ENCODE measurements around the gene AAK1.
"Not testable (repeated sequence)": the region's sequence is repeated elsewhere in the genome, so short reads cannot be mapped to it uniquely, and the experiment has no call there.

Gene AAK1

GRCh38 chr2:69643602-69644505, at the start of gene AAK1:
Gene AAK1, minus strand, starts transcription at chr2:69643739. Its CDS starts 699 bp downstream, at chr2:69643040.
- DNase-seq (ENCODE audit: low spot score) = peak; percentile 89

DNA sequence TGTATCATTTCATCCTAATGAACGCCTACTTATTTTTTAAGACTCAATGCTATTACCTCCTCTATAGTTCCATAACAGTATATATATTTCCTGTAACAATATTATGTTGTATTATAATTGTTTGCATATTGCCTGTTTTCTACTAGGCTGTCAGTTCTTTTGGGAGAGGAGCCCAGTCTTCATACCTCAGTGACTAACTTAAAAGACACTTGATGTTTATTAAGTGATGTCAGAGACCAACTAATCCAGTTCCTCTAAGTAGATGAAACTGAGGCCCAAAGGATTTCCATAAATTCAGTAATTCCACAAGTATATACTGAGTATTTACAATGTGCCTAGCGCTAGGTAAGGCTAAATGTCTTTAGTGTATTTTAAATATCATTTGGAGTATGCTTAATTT, 48.9 kb upstream of the AAK1 start:
- DNase-seq (ENCODE audit: low spot score) = peak; percentile 50

DNA sequence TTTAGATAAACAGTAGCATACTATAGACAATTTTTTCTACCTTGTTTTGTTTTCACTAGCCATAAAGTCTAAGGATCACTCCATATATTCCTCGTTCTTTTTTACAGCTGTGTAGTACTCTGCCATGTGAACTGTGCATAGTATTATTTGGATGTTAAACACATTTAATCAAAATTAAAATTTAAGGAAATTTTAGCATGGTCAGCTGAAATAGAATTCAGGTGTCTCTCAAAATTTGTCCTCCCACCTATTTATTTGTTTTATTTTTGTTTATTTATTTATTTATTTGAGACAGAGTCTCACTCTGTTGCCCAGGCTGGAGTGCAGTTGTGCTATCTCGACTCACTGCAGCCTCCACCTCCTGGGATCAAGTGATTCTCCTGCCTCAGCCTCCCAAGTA, 46.4 kb upstream of the AAK1 start:
- no peak for DNase-seq (ENCODE audit: low spot score)

DNA sequence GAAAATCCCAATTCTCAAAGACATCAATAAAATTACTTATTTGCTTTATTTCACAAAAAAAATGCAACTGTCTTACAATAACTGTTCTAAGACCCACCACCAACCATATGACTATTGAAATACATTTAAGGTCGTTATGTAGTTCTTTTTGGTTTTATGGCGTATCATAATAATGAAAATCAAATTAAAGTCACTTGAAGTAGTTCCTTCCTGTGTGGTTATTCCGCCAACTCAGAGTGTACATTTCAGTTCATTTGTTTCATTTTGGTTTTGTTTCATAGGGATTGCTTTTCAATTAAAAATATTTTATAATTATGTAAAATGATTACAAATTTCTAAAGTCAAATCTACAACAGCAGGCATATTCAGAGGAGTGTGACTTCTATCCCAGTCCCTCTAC, 45.9 kb upstream of the AAK1 start:
- no peak for DNase-seq (ENCODE audit: low spot score)

DNA sequence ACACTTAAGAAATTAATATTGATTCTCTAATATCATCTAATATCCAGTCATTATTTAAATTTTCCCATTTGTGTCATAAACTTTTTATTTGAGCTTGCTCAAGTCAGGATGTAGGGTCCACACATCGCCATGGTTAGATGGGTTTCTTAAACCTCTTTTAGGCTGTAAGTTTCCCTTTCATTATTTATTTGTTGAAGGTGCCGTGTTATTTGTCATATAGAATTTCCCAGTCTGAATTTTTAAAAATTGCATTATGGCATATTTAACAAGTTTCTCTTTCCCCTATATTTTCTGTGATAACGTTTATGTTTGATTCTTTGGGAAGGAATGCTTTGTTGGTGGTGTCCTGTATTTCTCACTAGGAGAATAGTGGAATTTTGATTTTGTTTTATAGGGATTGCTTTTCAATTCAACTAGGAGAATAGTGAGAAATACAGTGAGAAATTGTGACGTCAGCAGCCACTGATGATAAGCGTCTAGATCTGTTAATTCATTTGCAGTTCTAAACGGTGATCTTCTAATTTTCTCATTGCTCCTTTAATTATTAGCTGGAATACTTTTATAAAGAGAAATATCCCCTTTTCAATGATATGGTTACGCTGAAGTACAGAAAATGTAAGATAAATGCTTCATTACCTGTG, 44.6 kb upstream of the AAK1 start:
- no peak for DNase-seq (ENCODE audit: low spot score)

- no peak for DNase-seq (ENCODE audit: low spot score)
Observed at GRCh38 chr2:69686813-69687212, 43.3 kb upstream of the AAK1 start.

DNA sequence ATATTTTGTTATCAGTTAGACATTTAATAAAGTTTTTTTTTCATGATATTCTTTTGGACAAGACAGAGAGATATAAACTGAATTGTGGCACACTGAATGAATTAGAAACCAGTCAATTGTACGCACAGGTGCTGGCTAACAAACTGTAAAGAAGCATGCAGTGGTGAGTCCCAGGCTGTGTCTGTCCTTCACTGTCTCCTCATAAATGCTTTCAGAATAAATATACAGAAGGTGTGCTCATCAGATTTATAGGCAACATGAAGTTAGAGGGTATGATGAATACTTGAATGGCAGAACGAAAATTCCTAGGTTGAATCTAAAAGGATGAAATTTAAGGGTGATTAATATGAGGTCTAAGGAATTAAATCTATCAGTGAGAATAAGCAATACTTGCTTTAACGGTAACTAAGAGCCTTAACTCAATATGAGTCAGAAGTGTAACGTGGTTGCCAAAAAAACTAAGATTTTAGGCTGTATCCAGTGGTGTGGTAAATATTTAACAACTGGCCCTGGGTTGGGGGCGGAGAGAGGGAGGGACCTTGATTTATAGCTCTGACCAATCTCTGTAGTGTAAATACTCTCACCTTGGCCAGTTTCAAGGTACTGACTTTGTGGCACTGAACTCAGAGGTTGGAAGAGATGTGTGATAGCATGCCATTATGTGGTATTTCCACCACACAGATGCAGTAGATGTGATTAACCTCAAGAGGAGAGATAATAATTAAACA, 41.9 kb upstream of the AAK1 start:
- peak; percentile 79 for DNase-seq (ENCODE audit: low spot score)

DNA sequence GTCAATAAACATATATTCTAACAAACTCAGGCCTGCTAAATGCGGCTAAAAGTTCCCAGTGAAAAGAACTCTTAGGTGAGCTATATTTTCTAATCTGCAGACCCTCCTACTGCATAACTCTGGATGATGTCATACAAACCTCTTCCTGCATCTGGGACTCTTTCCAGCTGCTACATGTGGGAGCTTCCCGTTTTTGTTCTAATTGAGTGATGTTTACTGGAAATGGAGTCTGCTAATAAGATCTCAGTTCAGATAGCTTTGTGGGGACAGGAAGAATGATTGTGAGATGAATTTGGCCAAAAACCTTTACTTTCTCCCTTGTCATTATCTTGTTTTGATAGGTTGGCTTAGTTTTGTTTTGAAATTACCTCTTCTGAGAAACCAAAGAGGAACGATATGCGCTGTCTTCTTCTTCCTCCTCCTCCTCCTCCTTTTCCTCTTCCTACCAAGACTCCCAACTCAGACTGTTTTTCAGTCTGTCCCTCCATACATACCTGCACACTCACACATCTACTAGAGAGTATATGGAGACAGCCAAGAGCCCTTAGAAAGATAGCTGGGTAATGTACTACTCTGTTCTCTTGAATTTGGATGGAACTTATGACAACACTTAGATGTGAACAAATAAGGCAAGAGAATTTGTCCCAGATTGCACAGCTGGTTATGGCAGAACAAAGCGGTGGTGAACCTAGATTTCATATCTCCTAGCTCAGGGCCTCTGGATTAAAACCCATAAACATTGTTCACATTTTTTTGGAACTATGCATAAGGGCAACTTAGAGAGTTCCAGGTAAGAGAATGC, 39.8 kb upstream of the AAK1 start:
- DNase-seq (ENCODE audit: low spot score) = peak; percentile 70

DNA sequence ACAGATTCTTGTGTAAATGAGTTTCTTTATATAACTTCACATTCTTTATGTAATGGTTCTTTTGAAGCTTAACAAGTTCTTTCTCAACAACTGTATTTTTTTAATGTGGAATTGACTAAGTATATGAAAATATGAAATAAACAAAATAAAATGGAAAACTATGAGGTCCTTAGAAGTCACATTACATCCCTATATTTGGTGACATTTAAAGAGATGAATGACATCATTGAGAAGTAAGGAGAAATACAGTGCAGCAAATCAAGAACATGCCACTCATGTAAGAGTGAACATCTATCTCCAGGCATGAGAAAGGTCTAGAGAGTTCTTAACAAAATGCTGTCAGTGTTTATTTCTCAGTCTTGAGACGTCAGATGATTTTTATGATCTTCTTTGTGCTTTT, 39.0 kb upstream of the AAK1 start:
- no peak for DNase-seq (ENCODE audit: low spot score)

- DNase-seq (ENCODE audit: low spot score) = no peak
Observed at GRCh38 chr2:69680001-69680675, 36.6 kb upstream of the AAK1 start.

- no peak for DNase-seq (ENCODE audit: low spot score)
Observed at GRCh38 chr2:69677914-69678313, 34.4 kb upstream of the AAK1 start.

- peak; percentile 39 for DNase-seq (ENCODE audit: low spot score)
Observed at GRCh38 chr2:69676146-69676545, 32.6 kb upstream of the AAK1 start.

GRCh38 chr2:69674316-69674670, 30.8 kb upstream of the AAK1 start:
- DNase-seq (ENCODE audit: low spot score) = peak; percentile 64

DNA sequence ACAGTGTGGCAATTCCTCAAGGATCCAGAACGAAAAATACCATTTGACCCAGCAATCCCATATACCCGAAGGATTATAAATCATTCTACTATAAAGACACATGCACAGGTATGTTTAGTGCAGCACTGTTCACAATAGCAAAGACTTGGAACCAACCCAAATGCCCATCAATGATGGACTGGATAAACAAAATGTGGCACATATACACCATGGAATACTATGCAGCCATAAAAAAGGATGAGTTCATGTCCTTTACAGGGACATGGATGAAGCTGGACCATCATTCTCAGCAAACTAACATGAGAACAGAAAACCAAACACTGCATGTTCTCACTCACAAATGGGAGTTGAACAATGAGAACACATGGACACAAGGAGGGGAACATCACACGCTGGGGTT, 29.6 kb upstream of the AAK1 start:
- not testable (repeated sequence) for DNase-seq (ENCODE audit: low spot score)

GRCh38 chr2:69669666-69670065, 26.1 kb upstream of the AAK1 start:
- no peak for DNase-seq (ENCODE audit: low spot score)

DNA sequence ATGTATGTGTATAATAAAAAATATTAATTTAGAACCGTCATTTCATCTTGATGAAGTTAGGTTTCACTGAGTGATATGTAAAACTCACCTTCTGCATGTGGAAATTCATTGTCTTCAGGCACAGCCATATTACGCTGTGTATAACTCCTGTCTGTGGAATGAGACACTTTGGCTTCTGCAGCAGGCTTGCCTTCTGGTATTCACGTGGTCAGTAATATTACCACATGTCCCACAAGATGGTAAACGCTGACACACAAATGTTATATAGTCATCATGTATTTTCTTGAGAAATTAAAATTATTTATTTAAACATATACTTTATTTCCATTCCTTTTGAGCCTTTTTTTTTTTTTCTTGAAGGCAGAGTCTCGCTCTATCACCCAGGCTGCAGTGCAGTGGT, 25.1 kb upstream of the AAK1 start:
- no peak for DNase-seq (ENCODE audit: low spot score)

- peak; percentile 44 for DNase-seq (ENCODE audit: low spot score)
Observed at GRCh38 chr2:69667805-69668382, 24.4 kb upstream of the AAK1 start.

DNA sequence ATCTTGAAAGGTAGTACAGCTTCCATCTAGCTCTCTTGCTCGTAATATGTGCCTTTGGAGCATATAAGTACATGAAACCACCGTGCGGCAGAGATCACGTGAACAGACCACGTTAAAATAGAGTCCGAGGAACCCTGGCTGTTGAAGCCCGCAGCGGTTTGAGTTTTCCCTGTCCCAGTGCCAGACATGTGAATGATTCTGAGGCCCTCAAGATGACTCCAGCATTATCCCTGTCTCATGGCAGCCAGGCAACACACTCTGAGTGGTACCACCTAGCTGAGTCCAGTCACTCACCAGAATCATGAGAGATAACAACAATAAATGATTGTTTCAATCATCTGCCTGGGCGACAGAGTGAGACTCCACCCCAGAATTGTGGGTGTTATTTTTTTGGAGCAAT, 21.6 kb upstream of the AAK1 start:
- DNase-seq (ENCODE audit: low spot score) = no peak

GRCh38 chr2:69663860-69664259, 20.3 kb upstream of the AAK1 start:
- DNase-seq (ENCODE audit: low spot score) = no peak

GRCh38 chr2:69662547-69662946, 19.0 kb upstream of the AAK1 start:
- not testable (repeated sequence) for DNase-seq (ENCODE audit: low spot score)

GRCh38 chr2:69660637-69661036, 17.1 kb upstream of the AAK1 start:
- no peak for DNase-seq (ENCODE audit: low spot score)
